G401.6 (cell line): Measurements from ENCODE around the gene ZNF878.

Experiments used
- FAIRE-seq: peaks from 2 replicates; lab custom pipeline; 2012; peaks lifted over from hg19 to GRCh38; lab: Jason Lieb, UNC

Gene ZNF878

DNA sequence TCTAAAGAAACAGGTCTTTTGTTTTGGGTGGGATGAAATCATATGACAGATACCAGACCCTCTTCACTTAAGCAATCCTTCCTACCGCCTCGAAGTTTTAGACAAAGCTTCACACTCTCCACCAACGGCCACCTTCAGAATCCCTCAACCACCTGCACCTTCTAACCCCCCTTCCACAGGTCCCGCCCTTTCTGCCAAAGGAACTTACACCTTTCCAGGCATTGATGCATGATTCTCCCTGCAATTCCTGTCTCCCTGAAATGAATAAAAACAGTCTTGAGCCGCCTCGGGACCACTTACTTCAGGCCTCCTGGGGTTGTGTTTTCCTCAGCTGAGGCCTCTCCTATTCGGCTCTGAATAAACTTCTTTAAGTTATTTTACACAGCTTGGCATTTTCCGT is 18.1 kb downstream of the ZNF878 start:
- FAIRE-seq, result no peak

DNA sequence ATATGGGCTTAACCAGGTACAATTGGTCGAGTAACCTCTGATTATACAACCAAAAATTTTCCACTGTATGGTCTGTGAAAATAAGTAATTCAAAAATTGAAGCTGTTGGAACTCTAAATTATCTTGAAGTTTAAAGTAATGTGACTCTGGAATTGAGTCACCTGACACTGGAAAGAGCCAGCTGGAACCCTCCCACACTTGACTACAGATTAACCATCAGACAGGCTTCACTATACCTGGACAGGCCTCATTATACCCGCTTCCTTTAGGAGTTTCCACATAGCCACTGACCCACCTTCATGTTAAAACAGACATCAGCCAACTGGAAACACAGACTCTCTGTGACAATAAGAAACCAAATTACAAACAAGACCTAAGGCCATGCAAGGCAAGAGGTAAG is 18.6 kb downstream of the ZNF878 start:
- no peak for FAIRE-seq

DNA sequence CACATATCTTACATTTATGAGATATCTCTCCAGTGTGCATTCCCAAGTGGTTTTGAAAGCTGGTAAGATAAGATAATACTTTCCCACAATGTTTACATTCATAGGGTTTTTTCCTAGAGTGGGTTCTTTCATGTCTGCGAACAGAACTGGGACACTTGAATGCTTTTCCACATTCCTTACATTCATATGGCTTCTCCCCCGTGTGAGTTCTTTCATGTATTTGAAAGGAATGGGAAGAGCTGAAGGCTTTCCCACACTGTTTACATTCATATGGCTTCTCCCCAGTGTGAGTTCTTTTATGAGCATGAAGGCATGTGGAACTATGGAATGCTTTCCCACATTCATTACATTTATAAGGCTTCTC is 37.0 kb downstream of the ZNF878 start:
- FAIRE-seq, result no peak

DNA sequence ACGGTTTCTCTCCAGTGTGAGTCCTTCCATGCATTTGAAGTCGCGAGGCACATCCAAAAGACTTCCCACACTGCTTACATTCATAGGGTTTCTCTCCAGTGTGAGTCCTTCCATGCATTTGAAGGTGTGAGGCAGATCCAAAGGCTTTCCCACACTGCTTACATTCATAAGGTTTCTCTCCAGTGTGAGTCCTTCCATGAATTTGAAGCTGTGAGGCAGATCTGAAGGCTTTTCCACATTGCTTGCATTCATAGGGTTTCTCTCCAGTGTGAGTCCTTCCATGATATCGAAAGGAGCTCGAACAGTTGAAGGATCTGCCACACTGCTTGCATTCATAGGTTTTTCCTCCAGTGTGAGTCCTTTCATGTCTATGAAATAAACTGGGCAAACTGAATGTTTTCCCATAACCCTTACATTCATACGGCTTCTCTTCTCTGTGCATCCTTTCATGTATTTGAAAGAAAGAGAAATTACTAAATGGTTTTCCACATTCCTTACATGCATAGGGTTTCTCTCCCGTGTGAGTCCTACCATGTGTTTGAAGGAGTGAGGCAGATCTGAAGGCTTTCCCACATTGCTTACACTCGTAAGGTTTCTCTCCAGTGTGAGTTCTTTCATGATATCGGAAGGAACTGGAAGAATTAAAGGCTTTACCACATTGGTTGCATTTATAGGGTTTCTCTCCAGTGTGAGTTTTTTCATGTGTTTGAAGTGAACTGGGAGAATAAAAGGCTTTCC is 37.6 kb downstream of the ZNF878 start:
- FAIRE-seq, result no peak

DNA sequence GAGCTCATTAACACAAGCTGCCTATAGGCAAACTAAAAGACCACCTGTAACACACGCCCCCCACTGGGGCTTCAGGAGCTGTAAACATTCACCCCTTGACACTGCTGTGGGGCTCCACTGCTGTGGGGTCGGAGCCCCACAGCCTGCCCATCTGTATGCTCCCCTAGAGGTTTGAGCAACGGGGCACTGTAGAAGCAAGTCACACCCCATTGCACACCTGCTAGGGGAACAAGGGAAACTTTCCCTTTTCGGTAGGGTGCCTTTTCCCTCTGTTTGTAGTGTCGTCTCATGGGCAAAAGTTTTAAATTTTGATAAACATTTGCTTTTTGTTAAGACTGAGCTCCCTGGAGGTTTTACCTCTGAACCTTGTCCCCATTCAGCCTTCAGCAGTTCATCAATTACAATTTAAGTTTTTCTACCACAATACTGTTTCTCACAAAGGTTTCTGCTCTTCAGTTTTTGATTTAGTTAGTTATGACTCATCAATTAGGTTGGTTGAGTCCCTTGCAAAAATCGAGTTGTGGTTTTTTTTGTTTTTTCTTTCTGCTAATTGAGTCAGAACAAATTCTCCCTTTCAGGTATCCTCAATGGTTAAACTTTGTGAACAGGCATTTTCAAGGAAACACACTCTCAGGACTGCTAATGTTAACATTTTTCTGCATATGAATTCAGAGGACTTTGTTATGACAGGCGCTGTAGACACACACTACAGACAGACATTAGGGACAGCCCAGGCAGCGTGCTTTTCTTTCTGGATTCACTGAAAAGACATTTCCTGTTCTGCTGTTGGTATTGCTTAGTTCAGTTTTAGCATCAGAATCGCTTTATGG is 52.4 kb downstream of the ZNF878 start:
- FAIRE-seq, result no peak

DNA sequence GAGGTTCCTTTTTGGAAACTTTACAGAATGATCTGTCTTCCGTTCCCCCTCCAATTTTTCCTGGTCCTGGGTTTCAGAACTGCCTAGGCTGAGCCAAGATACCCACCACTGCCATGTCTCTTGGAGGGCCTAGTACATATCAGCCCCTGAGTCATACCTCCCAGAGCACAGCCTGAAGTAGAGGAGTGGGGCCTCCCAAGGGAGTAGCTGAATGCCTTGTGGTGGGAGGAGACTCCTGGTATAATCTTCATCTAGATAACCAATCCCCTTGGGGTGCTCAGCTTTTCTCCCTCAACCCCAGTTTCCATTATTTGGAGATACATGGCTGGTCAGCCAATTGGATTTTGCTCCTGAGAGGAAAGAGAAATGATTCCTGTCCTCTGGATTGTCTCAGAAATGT is 57.6 kb downstream of the ZNF878 start:
- no peak for FAIRE-seq
